Stimulated activated CD8-positive, alpha-beta memory T cell treated with anti-CD3 and anti-CD28 coated beads, Interleukin-2, amount 100 ng/mL, for 1 hour (primary cell): ENCODE measurements around the gene RYK.
A peak's percentile ranks its signal among the peaks of the same experiment; 100 is the strongest.
"Not testable (repeated sequence)": the region's sequence is repeated elsewhere in the genome, so short reads cannot be mapped to it uniquely, and the experiment has no call there.

ENCODE experiments used
- DNase-seq, 2 donors: peaks; one replicate each; pipeline ENCODE4 v3.0.0-alpha.2; 2020; ENCODE audit warnings: low read depth in 2 of 2

Gene RYK

DNA sequence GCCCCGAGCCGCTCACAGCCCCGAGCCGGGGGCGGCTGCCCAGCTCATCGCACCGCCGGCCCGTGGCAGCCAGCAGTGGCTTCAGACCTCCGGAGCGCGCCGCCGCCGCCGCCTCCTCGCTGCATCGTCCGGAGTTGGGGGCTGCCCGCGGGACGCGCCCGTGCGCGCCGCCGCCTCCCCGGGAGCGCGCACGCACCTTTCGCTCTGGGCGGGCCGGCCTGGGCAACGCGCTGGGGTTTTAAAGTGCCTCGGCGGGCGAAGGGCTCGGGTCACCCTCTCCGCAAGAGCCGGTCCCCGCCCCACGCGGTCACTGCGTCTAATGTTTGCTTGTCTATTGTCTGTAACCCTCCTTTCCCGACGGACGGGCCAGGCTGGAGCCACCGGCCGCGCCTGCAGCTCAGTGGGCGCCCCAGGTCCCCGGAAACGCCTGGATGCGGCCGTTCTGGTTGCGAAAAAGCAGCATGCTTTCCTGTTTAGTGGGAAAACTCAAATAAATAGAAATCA is at the start of gene RYK:
RYK (minus strand) TSS at position 143 of the 504 bp plus-strand sequence. CDS start 205 bp downstream, outside the sequence.
- peak; percentile 54 to 55 for DNase-seq

DNA sequence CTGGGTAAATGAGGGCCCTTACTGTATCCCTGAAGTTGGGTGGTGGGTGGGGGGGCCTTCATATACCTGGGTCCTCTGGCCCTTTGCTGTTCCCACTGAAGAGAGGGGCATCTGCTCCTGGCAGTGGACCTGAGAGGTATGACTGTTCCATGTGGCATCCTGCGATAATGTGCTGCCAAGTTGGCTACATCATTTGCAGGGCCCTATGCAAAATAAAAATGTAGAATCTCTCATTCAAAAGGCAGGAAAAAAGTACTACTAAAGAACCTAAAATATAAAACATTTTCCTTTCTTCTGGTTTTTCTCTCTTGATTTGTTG is 49.2 kb upstream of the RYK start:
- DNase-seq = no peak

DNA sequence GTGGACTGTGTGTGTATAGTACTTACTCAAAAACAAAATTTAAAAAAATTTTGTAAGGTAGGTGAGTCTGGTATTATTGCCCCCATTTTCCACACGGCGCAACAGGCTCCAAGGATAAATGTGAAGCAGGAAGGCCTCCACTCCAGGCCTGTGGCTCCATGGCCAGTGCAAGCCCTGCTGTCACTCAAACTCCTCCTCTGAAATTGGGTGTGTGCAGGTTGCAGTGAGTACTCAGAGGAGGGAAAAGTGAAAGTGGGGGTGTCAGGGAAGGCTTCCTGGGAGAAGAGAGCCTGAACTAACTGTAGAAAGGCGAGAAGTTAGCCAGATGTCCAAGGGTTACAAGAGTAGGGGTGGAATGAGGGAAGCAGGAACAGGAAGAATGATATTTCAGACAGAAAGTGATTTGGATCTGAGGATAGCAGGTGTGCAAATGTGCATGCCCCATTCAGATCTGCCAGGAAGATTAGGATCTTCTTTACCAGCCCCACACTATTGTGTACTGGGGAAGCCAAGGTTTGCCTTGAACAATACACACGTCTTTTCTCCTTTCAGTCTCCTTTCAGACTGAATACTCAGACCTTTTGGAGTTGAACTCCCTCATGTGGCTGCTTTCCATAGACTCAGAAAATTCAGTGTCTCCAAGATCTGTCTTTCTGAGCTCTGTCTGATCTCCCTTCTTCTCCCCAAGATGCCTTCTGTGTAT is 48.7 kb upstream of the RYK start:
- DNase-seq = no peak

DNA sequence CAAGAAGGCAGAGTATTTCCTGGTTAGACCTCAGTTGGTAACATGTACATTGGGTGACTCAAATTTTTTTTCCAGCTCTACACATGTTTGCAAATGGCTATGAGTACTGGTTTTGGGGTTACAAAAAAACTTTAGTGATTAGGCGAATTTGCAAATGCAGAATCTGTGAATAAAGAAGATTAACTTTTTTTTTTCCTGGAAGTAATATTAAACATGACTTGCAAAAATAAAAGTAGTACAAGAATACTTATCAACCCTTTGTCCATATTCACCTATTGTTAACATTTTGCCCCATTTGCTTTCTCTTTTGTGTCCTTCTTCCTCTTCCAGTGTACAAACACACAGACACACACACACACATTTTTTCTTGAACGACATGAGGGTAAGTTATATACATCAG is 47.6 kb upstream of the RYK start:
- no peak for DNase-seq

DNA sequence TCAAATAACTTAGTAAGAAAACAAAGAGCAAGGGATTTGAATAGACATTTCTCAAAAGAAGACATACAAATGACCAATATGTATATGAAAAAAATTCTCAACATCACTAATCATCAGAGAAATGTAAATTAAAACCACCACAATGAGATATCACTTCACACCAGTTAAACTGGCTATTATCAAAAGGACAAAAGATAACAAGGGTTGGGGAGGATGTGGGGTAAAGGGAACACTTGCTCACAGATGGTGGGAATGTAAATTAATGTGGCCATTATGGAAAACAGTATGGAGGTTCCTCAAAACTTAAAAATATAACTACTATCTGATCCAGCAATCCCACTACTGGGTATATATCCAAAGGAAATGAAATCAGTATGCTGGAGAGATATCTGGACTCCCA is 46.0 kb upstream of the RYK start:
- no peak for DNase-seq

DNA sequence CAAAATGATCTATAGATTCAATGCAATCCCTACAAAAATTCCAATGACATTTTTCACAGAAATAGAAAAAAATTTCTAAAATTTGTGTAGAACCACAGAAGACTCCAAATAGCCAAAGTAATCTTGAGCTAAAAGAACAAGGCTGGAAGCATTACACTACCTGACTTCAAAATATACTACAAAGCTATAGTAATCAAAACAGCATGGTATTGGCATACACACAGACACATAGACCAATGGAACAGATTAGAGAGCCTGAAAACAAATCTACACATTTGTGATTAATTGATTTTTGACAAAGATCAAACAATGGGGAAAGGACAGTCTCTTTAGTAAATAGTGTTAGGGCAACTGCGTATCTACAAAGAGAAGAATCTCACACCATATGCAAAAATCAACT is 45.3 kb upstream of the RYK start:
- DNase-seq = no peak

GRCh38 chr3:134294302-134295280 is 43.9 kb upstream of the RYK start:
- DNase-seq = peak in 1 of 2 donors; percentile 11

GRCh38 chr3:134291319-134292254 is 40.9 kb upstream of the RYK start:
- DNase-seq = no peak

DNA sequence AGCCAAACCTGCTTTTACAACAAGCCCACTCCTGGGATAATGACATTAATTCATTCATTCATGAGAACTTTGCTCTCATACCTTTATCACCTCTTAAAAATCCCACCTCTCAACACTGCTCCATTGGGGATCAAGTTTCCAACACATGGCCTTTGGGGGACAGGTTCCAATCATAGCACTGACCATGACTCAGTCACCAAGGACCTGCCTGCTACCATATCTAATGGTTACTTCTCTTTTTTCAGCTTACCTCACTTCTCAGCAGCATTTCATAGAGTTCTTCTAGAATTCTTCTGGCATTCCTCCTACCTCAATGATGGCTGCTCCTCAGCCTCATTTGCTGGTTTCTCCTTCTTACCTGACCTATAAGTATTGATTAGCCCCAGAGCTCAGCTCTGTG is 36.9 kb upstream of the RYK start:
- no peak for DNase-seq

DNA sequence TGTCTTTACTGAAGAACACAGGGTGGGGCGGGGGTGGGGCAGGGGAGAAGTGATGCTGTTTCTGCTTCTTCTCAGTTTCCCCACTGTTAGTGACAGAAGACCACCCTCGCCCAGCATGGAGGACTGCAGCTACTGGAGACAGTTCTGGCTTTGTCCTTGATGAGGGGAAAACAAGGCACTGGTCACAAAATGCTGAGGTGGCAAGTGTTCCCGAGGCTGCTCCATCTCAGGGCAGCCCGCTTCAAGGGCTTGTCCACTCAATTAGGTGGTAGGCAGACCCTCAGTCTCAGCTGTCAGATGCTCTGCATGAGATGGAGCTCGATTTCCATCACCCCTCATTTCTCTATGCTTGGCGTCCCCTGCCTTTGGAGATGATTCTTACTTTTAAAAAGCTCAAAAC is 33.8 kb upstream of the RYK start:
- DNase-seq = no peak

GRCh38 chr3:134282659-134283047 is 32.0 kb upstream of the RYK start:
- DNase-seq = no peak

DNA sequence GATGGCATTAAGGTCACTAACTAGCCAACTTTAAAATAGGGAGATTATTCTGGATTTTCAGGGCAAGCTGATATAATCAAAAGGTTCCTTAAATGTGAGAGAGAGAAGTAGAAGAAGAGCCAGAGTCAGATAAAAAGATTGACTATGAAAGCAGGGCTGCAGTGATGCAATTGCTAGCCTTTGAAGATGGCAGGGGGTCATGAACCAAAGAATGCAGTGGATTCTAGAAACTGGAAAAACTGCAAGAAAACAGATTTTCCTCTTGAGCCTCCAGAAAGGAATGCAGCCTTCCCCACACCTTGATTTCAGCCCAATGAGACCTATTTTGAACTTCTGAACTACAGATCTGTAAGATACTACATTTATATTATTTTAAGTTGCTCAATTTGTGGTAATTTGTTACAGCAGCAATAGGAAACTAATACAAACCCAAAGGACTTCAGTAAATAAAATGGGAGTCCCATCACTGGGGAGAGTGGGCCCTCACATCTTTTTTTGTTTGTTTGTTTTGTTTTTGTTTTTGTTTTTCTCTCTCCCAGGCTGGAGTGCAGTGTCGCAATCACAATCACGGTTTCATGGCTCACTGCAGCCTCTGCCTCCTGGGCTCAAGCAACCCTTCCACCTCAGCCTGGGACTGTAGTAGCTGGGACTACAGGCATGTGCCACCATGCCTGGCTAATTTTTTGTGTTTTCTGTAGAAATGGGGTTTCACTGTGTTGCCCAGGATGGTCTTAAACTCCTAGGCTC is 31.4 kb upstream of the RYK start:
- no peak for DNase-seq

- no peak for DNase-seq
These were observed 28.8 kb upstream of the RYK start for GRCh38 chr3:134279466-134279865.

GRCh38 chr3:134277066-134277660 is 26.5 kb upstream of the RYK start:
- no peak for DNase-seq

DNA sequence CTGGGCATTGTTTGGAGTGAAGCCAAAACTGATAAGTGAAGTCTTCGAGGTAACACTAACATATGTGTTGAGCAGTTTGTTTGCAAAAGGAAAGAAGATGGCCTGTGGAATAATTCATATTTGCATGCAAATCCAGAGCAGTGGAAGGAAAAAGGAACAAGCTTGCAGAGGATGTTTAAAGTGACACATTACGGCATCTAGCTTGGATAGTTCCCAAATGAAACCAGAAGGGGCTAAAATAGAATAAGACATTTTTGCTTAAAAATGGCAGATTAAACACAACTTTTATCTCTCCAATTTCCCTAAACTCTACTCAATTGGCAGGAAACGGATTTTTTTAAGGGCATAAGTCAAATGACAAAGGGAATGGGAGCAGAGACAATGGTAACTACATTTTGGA is 25.4 kb upstream of the RYK start:
- DNase-seq = no peak

DNA sequence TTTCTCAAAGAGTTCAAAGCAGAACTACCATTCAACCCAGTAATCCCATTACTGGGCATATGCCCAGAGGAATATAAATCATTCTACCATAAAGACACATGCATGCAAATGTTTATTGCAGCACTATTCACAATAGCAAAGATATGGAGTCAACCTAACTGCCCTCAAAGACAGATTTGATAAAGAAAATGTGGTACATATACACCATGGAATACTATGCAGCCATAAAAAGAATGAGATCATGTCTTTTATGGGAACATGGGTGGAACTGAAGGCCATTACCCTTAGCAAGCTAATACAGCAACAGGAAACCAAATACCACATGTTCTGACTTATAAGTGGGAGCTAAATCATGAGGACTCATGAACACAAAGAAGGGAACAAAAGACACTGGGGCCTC is 24.5 kb upstream of the RYK start:
- not testable (repeated sequence) for DNase-seq

DNA sequence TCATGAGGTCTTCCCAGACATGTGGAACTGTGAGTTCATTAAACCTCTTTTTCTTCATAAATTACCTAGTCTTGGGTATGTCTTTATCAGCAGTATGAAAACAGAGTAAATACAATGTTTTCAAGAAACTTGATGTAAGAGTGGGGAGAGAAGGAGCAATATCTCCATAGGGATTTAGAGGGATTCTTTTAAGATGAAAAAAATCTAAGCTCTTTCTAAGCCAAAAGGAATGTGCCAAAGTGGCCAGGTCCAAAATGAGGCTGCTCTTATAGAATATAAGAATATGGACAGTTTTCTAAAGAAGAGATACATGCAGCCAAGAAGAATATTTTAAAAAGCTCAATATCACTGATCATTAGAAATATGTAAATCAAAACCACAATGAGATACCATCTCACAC is 23.9 kb upstream of the RYK start:
- no peak for DNase-seq

- DNase-seq = no peak
These were observed 17.3 kb upstream of the RYK start for GRCh38 chr3:134267996-134268395.

DNA sequence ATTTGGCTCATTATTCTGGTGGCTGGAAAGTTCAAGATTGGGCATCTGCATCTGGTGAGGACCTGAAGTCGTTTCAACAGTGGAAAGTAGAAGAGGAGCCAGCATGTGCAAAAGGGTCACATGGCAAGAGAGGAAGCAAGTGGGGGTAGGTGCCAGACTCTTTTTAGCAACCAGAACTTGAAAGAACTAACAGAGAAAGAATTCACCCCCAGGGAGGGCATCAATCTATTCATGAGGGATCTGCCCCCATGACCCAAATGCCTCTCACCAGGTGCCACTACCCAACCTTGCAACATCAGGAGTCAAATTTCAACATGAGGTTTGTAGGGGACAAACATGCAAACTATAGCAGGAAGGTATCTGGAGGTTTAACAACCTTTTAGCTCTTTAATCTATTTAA is 10.3 kb upstream of the RYK start:
- no peak for DNase-seq

GRCh38 chr3:134258761-134259347 is 8.2 kb upstream of the RYK start:
- no peak for DNase-seq
